ENCODE data around the gene LRRC8B. TPM values are rescaled to one million over a fixed set of nuclear protein-coding genes. Genes with fewer than 3 reads are reported as not detected.

LRRC8B gene
- total RNA-seq, 1 experiment from 2014 or later = 10.0 TPM

GRCh38 chr1:89602871-89603404 lies 78.3 kb downstream of the LRRC8B start:
- no peak for DNase-seq (ENCODE audit: low spot score)
- in situ Hi-C loops (cut with HindIII; ENCODE audit: low sequenced_read_pairs) = no loop called here

GRCh38 chr1:89603651-89604413 lies 79.2 kb downstream of the LRRC8B start:
- in situ Hi-C loops (cut with HindIII; ENCODE audit: low sequenced_read_pairs) = no loop called here
- no peak for DNase-seq (ENCODE audit: low spot score)

GRCh38 chr1:89604414-89604735 lies 79.7 kb downstream of the LRRC8B start:
- in situ Hi-C loops (cut with HindIII; ENCODE audit: low sequenced_read_pairs) = no loop called here

GRCh38 chr1:89605692-89606091 lies 81.1 kb downstream of the LRRC8B start:
- no peak for DNase-seq (ENCODE audit: low spot score)
- in situ Hi-C loops (cut with HindIII; ENCODE audit: low sequenced_read_pairs) = no loop called here

More at GRCh38 chr1:89604414-89604735, 79.7 kb downstream of the LRRC8B start:
- no peak for DNase-seq (ENCODE audit: low spot score)

GRCh38 chr1:89606227-89606980 lies 81.8 kb downstream of the LRRC8B start:
- in situ Hi-C loops (cut with HindIII; ENCODE audit: low sequenced_read_pairs) = no loop called here
- no peak for DNase-seq (ENCODE audit: low spot score)

- in situ Hi-C loops (cut with HindIII; ENCODE audit: low sequenced_read_pairs) = no loop called here
- DNase-seq (ENCODE audit: low spot score) = no peak
These were observed 82.5 kb downstream of the LRRC8B start for GRCh38 chr1:89607156-89607555.

GRCh38 chr1:89607586-89608318 lies 83.1 kb downstream of the LRRC8B start:
- no peak for DNase-seq (ENCODE audit: low spot score)
- in situ Hi-C loops (cut with HindIII; ENCODE audit: low sequenced_read_pairs) = no loop called here

GRCh38 chr1:89608319-89608983 lies 83.8 kb downstream of the LRRC8B start:
- in situ Hi-C loops (cut with HindIII; ENCODE audit: low sequenced_read_pairs) = no loop called here
- DNase-seq (ENCODE audit: low spot score) = no peak

GRCh38 chr1:89608984-89609725 lies 84.5 kb downstream of the LRRC8B start:
- in situ Hi-C loops (cut with HindIII; ENCODE audit: low sequenced_read_pairs) = no loop called here
- DNase-seq (ENCODE audit: low spot score) = no peak

- no peak for DNase-seq (ENCODE audit: low spot score)
- in situ Hi-C loops (cut with HindIII; ENCODE audit: low sequenced_read_pairs) = no loop called here
These were observed 85.3 kb downstream of the LRRC8B start for GRCh38 chr1:89609781-89610456.

- in situ Hi-C loops (cut with HindIII; ENCODE audit: low sequenced_read_pairs) = no loop called here
These were observed 85.9 kb downstream of the LRRC8B start for GRCh38 chr1:89610457-89611011.

GRCh38 chr1:89611721-89612120 lies 87.1 kb downstream of the LRRC8B start:
- in situ Hi-C loops (cut with HindIII; ENCODE audit: low sequenced_read_pairs) = no loop called here
- DNase-seq (ENCODE audit: low spot score) = no peak

More at GRCh38 chr1:89610457-89611011, 85.9 kb downstream of the LRRC8B start:
- no peak for DNase-seq (ENCODE audit: low spot score)

GRCh38 chr1:89613928-89614327 lies 89.3 kb downstream of the LRRC8B start:
- in situ Hi-C loops (cut with HindIII; ENCODE audit: low sequenced_read_pairs) = no loop called here
- no peak for DNase-seq (ENCODE audit: low spot score)

GRCh38 chr1:89615676-89616598 lies 91.3 kb downstream of the LRRC8B start:
- DNase-seq (ENCODE audit: low spot score) = no peak
- in situ Hi-C loops (cut with HindIII; ENCODE audit: low sequenced_read_pairs) = no loop called here

GRCh38 chr1:89616844-89617627 lies 92.4 kb downstream of the LRRC8B start:
- in situ Hi-C loops (cut with HindIII; ENCODE audit: low sequenced_read_pairs) = no loop called here

GRCh38 chr1:89620664-89621063 lies 96.0 kb downstream of the LRRC8B start:
- in situ Hi-C loops (cut with HindIII; ENCODE audit: low sequenced_read_pairs) = no loop called here
- DNase-seq (ENCODE audit: low spot score) = no peak

More at GRCh38 chr1:89616844-89617627, 92.4 kb downstream of the LRRC8B start:
- no peak for DNase-seq (ENCODE audit: low spot score)
